Choroid plexus epithelial cell (primary cell): ENCODE measurements around the gene RPUSD4.

Source experiments
- DNase-seq: peaks from one replicate; pipeline ENCODE4 v3.0.0-alpha.2; 2010; ENCODE audit warnings: low read depth
- H3K4me3 ChIP-seq: 2 replicates; pipeline ENCODE4 v1.5.1; 2011; ENCODE audit warnings: low read depth, mild to moderate bottlenecking, control low read depth, low read length, moderate library complexity
- TF ChIP-seq, protein P1 (sequence below): conservative IDR thresholded peaks from 2 replicates; pipeline ENCODE4 v1.5.1; 2011; ENCODE audit warnings: low read depth, mild to moderate bottlenecking, control low read depth, inconsistent platforms, low read length, moderate library complexity

Gene RPUSD4

DNA sequence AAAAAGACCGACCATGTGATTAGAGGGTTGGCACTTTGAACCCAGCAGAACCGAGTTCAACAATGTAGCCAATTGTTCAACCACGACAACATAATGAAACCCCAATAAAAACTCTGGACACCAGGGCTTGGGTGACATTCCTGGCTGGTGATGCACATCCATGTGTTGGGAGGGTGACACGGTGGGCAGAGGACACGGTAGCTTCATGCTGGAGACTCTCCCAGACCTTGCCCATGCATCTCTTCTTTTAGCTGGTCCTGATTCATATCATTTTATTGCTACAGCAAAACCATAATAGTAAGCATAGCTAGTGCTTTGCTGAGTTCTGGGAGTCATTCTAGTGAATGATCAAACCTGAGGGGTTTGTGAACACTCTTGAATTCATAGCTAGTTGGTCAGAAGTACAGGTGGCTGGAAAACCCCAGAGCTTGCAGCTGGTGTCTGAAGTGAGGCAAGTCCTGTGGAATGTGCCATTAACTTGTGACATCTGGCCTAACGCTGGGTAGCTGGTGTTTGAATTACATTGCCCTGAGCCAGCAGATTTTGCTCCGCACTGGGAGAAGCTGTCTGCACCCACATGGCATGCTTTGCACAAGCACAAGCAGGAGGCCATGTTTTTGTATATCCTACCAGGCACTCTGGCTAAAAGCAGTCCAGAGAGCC is 14.0 kb downstream of the RPUSD4 start:
- H3K4me3 ChIP-seq: no peak overlapping the region
- DNase-seq: peak; percentile 55
- TF ChIP-seq, protein P1, sequence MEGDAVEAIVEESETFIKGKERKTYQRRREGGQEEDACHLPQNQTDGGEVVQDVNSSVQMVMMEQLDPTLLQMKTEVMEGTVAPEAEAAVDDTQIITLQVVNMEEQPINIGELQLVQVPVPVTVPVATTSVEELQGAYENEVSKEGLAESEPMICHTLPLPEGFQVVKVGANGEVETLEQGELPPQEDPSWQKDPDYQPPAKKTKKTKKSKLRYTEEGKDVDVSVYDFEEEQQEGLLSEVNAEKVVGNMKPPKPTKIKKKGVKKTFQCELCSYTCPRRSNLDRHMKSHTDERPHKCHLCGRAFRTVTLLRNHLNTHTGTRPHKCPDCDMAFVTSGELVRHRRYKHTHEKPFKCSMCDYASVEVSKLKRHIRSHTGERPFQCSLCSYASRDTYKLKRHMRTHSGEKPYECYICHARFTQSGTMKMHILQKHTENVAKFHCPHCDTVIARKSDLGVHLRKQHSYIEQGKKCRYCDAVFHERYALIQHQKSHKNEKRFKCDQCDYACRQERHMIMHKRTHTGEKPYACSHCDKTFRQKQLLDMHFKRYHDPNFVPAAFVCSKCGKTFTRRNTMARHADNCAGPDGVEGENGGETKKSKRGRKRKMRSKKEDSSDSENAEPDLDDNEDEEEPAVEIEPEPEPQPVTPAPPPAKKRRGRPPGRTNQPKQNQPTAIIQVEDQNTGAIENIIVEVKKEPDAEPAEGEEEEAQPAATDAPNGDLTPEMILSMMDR: no peak

DNA sequence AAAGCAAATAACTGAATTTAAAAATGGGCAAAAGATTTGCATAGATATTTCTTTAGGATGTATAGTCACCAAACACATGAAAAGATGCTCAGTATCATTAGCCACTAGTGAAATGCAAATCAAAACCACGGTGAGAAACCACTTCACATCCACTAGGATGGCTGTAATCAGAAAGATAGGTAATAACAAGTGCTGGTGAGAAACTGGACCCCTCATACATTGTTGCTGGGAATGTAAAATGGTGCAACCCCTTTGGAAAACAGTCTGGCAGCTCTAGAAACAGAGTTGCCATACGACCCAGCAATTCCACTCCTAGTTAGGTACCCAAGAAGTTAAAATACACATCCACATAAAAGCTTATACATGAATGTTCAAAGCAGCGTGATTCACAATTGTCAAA is 16.3 kb downstream of the RPUSD4 start:
- no peak overlapping the region for H3K4me3 ChIP-seq
- no peak for DNase-seq
- TF ChIP-seq, protein P1: no peak

DNA sequence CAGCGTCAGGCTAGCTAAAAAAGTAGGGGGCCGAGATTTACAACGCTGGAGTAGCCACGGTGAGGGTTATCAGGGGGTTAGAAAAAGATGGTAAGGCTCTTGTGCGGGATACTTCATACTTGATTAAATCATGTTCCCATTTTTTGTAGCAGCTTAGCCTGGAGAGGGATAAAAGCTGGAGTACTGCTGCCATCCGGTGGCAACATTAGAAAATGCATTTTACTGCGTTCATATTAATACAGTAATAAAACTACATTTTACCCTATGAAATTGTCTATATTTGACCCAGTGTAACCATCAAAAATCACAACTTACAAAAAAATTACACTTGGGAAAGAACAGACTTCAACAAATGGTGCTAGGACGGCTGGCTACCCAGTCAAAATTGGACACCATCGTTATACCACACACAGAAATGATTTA is 17.3 kb downstream of the RPUSD4 start:
- peak; percentile 74 for DNase-seq
- H3K4me3 ChIP-seq: no peak overlapping the region
- TF ChIP-seq, protein P1: peak; percentile 77

DNA sequence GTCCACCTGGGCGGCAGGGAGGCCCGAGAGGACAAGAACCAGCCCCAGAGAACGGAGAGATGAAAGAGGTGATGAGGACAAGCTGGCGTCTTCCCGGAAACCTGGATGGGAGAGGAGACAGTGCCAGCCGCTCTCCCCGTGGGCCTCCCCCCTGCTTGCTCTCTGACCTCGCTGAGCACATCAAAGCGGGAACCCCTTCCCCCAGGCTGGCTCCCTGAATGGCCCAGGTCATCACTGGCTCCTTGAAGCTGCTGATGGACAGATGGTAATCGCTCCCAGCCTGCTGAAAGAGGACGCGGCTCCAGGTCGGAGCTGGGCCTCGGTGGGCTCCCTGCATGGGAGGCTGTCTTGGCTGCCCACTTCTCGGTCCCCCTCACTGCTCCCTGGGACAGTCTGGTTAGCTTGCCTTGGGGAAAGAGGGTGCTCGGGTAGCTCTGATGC is 18.4 kb downstream of the RPUSD4 start:
- TF ChIP-seq, protein P1: no peak

DNA sequence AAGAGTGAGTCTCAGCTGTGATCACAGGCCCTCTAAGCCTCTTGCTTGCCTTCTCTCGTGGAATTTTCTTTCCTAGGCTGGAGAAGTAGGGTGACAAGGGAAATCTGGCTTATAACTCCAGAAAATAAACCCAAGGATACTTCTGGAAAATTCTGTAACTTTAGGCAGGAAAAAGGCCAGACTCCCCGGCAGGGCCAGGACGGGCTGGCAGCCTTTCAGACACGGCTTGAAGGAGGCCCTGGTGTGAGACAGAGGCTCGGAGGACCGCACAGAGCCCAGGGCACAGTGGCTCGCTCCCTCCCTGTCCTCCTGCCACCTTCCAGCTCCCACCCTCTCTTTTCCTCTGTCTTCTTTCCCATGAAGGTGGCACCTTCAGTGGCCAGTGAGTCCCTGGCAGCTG is 19.1 kb downstream of the RPUSD4 start:
- no peak overlapping the region for H3K4me3 ChIP-seq
- DNase-seq: no peak
- TF ChIP-seq, protein P1: no peak

More for the DNA sequence above, 18.4 kb downstream of the RPUSD4 start:
- H3K4me3 ChIP-seq: no peak overlapping the region
- no peak for DNase-seq

DNA sequence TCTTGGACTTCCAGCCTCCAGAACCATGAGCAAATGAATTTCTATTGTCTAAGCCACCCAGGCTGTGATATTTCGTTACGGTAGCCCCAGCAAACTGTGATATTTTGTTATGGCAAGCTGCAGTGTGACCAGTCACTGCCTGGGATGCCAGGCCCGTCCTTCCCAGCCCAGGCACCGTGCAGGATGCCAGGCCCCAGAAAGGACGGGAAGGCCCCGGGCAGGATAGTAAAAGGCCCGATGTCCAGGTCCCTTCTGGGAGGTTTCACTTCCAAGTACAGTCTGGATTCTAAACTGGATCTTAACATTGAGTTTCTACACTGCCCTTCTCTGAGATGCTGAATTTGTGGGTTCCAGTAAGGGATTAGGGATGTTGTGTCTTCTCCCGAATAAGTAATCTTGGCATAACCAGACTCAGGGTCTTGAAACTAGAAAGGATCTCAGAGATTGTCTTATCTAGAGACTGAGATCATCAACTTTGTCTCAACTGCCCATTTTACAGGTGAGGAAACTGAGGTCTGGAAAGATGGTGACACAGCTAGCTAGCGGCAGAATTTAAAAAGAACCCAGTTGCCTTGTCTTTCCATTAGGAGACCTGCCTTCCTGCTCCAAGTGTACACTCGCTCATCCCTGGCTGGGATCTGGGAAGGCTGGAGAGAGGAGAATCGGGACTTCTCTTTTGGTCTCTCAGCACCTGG is 19.9 kb downstream of the RPUSD4 start:
- TF ChIP-seq, protein P1: no peak
- DNase-seq: no peak
- H3K4me3 ChIP-seq: no peak overlapping the region
